ENCODE measurements around the gene SMIM41. TPM values are rescaled to one million over a fixed set of nuclear protein-coding genes. Genes with fewer than 3 reads are reported as not detected.

SMIM41 gene
- total RNA-seq, 1 experiment from 2014 or later = not detected

DNA sequence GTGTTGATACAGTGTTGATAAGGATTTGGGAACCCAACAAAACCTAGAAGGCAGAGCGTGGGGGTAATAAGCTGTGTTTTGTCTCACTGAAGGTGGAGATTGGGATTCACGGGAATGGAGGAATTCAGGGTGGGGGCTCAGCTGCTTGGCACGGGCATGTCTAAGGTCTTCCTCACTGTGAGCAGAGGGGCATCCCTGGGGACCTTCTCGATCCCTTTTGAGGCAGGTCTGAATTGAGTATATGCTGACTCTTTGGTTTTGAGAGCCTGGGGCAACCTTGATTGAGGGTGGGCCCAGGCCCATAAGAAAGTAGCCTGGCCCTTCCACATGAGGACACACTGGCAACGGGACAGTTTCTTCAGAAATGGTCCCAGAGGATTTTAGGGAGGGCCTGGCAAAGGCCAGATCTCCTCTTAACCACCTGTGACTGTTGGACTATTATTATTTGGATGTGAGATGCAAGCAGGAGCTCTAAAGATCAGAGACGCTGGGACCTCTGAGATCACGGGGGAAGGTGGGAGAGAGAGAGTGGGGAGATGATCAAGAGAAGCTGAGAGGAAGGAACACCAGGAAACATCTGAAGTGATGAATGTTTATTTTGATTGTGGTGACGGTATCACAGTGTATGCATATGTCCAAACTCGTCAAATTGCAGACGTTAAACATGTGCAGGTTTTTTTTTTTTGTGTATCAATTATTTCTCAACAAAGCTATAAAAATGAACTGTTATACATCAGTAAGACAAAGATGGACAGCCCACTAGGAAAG is 48.4 kb downstream of the SMIM41 start:
- no peak for ATAC-seq
- in situ Hi-C loops (cut with HindIII; ENCODE audit: low pct_unique_long_range_greater_than_20kb, low sequenced_read_pairs) (no loop called here), intact Hi-C loops (cut with micrococcal nuclease; ENCODE audit: unreplicated experiment) (no loop called here)
- H3K27ac ChIP-seq (ENCODE audit: low read length) = no peak overlapping the region
- H3K4me1 ChIP-seq (ENCODE audit: control insufficient read depth, insufficient read depth, low read length) = no peaks in the 10 kb centered on the region
- no peak overlapping the region for H3K4me3 ChIP-seq (ENCODE audit: low read depth in 2 of 2, low read length in 2 of 2)
- TF ChIP-seq, protein P1, sequence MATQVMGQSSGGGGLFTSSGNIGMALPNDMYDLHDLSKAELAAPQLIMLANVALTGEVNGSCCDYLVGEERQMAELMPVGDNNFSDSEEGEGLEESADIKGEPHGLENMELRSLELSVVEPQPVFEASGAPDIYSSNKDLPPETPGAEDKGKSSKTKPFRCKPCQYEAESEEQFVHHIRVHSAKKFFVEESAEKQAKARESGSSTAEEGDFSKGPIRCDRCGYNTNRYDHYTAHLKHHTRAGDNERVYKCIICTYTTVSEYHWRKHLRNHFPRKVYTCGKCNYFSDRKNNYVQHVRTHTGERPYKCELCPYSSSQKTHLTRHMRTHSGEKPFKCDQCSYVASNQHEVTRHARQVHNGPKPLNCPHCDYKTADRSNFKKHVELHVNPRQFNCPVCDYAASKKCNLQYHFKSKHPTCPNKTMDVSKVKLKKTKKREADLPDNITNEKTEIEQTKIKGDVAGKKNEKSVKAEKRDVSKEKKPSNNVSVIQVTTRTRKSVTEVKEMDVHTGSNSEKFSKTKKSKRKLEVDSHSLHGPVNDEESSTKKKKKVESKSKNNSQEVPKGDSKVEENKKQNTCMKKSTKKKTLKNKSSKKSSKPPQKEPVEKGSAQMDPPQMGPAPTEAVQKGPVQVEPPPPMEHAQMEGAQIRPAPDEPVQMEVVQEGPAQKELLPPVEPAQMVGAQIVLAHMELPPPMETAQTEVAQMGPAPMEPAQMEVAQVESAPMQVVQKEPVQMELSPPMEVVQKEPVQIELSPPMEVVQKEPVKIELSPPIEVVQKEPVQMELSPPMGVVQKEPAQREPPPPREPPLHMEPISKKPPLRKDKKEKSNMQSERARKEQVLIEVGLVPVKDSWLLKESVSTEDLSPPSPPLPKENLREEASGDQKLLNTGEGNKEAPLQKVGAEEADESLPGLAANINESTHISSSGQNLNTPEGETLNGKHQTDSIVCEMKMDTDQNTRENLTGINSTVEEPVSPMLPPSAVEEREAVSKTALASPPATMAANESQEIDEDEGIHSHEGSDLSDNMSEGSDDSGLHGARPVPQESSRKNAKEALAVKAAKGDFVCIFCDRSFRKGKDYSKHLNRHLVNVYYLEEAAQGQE (IDR thresholded peaks at IDR 0.05; ENCODE audit: insufficient read depth in 1 of 2, low read depth in 2 of 2, low read length in 1 of 2) = no peak
- no peaks in the 10 kb centered on the region for H3K9me3 ChIP-seq (ENCODE audit: control insufficient read depth, insufficient read depth, low read depth, low read length)
- DNase-seq (ENCODE audit: low read depth, low spot score) = no peak
- no peaks in the 10 kb centered on the region for H3K36me3 ChIP-seq (ENCODE audit: control insufficient read depth, insufficient read depth, low read length)
- POLR2A ChIA-PET = no interaction called here
- no peaks in the 10 kb centered on the region for H3K27me3 ChIP-seq (ENCODE audit: control insufficient read depth, insufficient read depth, low read length)
- CTCF ChIA-PET = interaction anchor here (0.7 kb wide), 1 partner anchor 13 kb away, joined by 6 read pairs; no protein-coding TSS in a partner anchor
- no TSS peak for BruUV-seq (replicated peaks)

DNA sequence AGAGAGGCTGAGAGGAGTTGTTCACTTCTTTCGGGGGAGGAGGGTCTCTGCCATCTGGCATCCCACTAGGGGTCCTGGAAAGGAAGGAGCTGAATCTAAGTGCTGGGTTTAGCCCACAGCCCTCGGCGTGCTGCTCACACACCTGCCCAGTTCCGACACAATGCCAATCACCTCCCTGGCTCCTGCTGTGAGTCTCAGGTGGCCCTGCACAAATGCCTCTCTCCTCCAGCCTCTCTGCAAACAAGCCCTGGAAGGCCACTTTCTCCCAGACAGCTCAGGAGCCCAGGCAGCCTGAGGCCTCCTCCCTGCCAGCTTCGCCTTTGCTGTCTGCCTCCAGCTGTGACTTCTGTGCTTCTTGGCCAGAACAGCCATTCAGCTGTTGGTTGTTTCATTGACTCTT is 51.2 kb downstream of the SMIM41 start:
- POLR2A ChIA-PET = no interaction called here
- Histone ChIP-seq H3K27ac (ENCODE audit: low read length) (no peak overlapping the region), H3K36me3 (ENCODE audit: control insufficient read depth, insufficient read depth, low read length) (no peaks in the 10 kb centered on the region), H3K4me3 (ENCODE audit: low read depth in 2 of 2, low read length in 2 of 2) (no peak overlapping the region), H3K4me1 (ENCODE audit: control insufficient read depth, insufficient read depth, low read length) (no peaks in the 10 kb centered on the region), H3K9me3 (ENCODE audit: control insufficient read depth, insufficient read depth, low read depth, low read length) (no peaks in the 10 kb centered on the region), H3K27me3 (ENCODE audit: control insufficient read depth, insufficient read depth, low read length) (no peaks in the 10 kb centered on the region)
- no peak for ATAC-seq
- CTCF ChIA-PET = interaction anchor here (1.3 kb wide), 1 partner anchor 106 kb away, joined by 3 read pairs; no protein-coding TSS in a partner anchor
- TF ChIP-seq TCF7L2 (IDR thresholded peaks at IDR 0.05; ENCODE audit: low read depth, low read length) (no peak), SIN3A (IDR thresholded peaks at IDR 0.05; ENCODE audit: borderline replicate concordance, insufficient read depth, low read depth, low read length) (no peak), POLR2AphosphoS5 (IDR thresholded peaks at IDR 0.05; ENCODE audit: low read depth, low read length) (no peak)
- TF ChIP-seq, protein P1 (IDR thresholded peaks at IDR 0.05; ENCODE audit: insufficient read depth in 1 of 2, low read depth in 2 of 2, low read length in 1 of 2) = no peak
- TF ChIP-seq, protein P2, sequence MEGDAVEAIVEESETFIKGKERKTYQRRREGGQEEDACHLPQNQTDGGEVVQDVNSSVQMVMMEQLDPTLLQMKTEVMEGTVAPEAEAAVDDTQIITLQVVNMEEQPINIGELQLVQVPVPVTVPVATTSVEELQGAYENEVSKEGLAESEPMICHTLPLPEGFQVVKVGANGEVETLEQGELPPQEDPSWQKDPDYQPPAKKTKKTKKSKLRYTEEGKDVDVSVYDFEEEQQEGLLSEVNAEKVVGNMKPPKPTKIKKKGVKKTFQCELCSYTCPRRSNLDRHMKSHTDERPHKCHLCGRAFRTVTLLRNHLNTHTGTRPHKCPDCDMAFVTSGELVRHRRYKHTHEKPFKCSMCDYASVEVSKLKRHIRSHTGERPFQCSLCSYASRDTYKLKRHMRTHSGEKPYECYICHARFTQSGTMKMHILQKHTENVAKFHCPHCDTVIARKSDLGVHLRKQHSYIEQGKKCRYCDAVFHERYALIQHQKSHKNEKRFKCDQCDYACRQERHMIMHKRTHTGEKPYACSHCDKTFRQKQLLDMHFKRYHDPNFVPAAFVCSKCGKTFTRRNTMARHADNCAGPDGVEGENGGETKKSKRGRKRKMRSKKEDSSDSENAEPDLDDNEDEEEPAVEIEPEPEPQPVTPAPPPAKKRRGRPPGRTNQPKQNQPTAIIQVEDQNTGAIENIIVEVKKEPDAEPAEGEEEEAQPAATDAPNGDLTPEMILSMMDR (IDR thresholded peaks at IDR 0.05) = no peak
- no TSS peak for BruUV-seq (replicated peaks)
- in situ Hi-C loops (cut with HindIII; ENCODE audit: low pct_unique_long_range_greater_than_20kb, low sequenced_read_pairs) (no loop called here), intact Hi-C loops (cut with micrococcal nuclease; ENCODE audit: unreplicated experiment) (no loop called here)
- DNase-seq (ENCODE audit: low read depth, low spot score) = no peak

Data from Panc1 (cell line).